ENCODE measurements around the gene CLGN. TPM values are rescaled to one million over a fixed set of nuclear protein-coding genes. Genes with fewer than 3 reads are reported as not detected.

The CLGN gene
- total RNA-seq, 1 experiment from 2014 or later: 10.7 TPM

- H3K9me3 Mint-ChIP-seq (ENCODE audit: unreplicated experiment): no peaks in the 10 kb centered on the region
- peak; percentile 10 for TF ChIP-seq CTCF (IDR thresholded peaks at IDR 0.05; ENCODE audit: unreplicated experiment)
- DNase-seq (ENCODE audit: unreplicated experiment): peak; percentile 26
- ChIA-PET CTCF (interaction anchor here (0.6 to 4.5 kb wide), 13 partner anchors 11 to 477 kb away, joined by 3 to 52 read pairs (median 4); partner anchors contain the start of genes CLGN and ELMOD2), POLR2A (interaction anchor here (0.6 to 4.5 kb wide), 34 partner anchors 8 to 1072 kb away, joined by 3 to 52 read pairs (median 4); partner anchors contain the start of genes CLGN, ELMOD2, MGST2 and TBC1D9)
- H3K27me3 Mint-ChIP-seq (ENCODE audit: insufficient read depth, unreplicated experiment): no peaks in the 10 kb centered on the region
- TSS peak; percentile 58 for BruUV-seq (replicated peaks)
- peaks cover 34% of the 10 kb centered on the region for H3K4me1 Mint-ChIP-seq (ENCODE audit: insufficient read depth, unreplicated experiment)
- H3K36me3 Mint-ChIP-seq (ENCODE audit: insufficient read depth, unreplicated experiment): no peaks in the 10 kb centered on the region
- intact Hi-C loops (cut with micrococcal nuclease): loop anchor here (1.0 to 5.0 kb wide), 3 partner anchors 54 to 384 kb away; partner anchors contain the start of genes CLGN, ELMOD2 and TBC1D9
- H3K27ac Mint-ChIP-seq (ENCODE audit: low read depth, unreplicated experiment): no peak overlapping the region
- H3K4me3 Mint-ChIP-seq (ENCODE audit: unreplicated experiment): no peak overlapping the region
Observed at GRCh38 chr4:140372751-140373327, 54.6 kb downstream of the CLGN start.

GRCh38 chr4:140368686-140369085 lies 58.8 kb downstream of the CLGN start:
- Mint-ChIP-seq H3K27ac (ENCODE audit: low read depth, unreplicated experiment) (no peak overlapping the region), H3K36me3 (ENCODE audit: insufficient read depth, unreplicated experiment) (no peaks in the 10 kb centered on the region), H3K27me3 (ENCODE audit: insufficient read depth, unreplicated experiment) (no peaks in the 10 kb centered on the region), H3K4me3 (ENCODE audit: unreplicated experiment) (no peak overlapping the region), H3K4me1 (ENCODE audit: insufficient read depth, unreplicated experiment) (no peaks in the 10 kb centered on the region), H3K9me3 (ENCODE audit: unreplicated experiment) (no peaks in the 10 kb centered on the region)
- CTCF ChIA-PET: interaction anchor here (0.6 to 2.9 kb wide), 10 partner anchors 9 to 482 kb away, joined by 3 to 32 read pairs (median 4); partner anchors contain the start of genes CLGN and ELMOD2
- TF ChIP-seq CTCF (IDR thresholded peaks at IDR 0.05; ENCODE audit: unreplicated experiment): no peak
- no TSS peak for BruUV-seq (replicated peaks)
- POLR2A ChIA-PET: interaction anchor here (0.6 to 2.9 kb wide), 3 partner anchors 137 to 703 kb away, joined by 3 to 11 read pairs (median 4); partner anchors contain the start of gene ELMOD2
- intact Hi-C loops (cut with micrococcal nuclease): no loop called here
- no peak for DNase-seq (ENCODE audit: unreplicated experiment)

- no peak for TF ChIP-seq CTCF (IDR thresholded peaks at IDR 0.05; ENCODE audit: unreplicated experiment)
- peak; percentile 45 for DNase-seq (ENCODE audit: unreplicated experiment)
- no peak overlapping the region for H3K27ac Mint-ChIP-seq (ENCODE audit: low read depth, unreplicated experiment)
- H3K36me3 Mint-ChIP-seq (ENCODE audit: insufficient read depth, unreplicated experiment): no peaks in the 10 kb centered on the region
- no TSS peak for BruUV-seq (replicated peaks)
- POLR2A ChIA-PET: interaction anchor here (2.9 kb wide), 1 partner anchor 156 kb away, joined by 11 read pairs; the partner anchor contains the start of gene ELMOD2
- intact Hi-C loops (cut with micrococcal nuclease): no loop called here
- CTCF ChIA-PET: interaction anchor here (0.6 to 2.9 kb wide), 10 partner anchors 8 to 668 kb away, joined by 3 to 32 read pairs (median 4); partner anchors contain the start of gene CLGN
- no peak overlapping the region for H3K4me3 Mint-ChIP-seq (ENCODE audit: unreplicated experiment)
- H3K9me3 Mint-ChIP-seq (ENCODE audit: unreplicated experiment): no peaks in the 10 kb centered on the region
- no peaks in the 10 kb centered on the region for H3K27me3 Mint-ChIP-seq (ENCODE audit: insufficient read depth, unreplicated experiment)
- no peaks in the 10 kb centered on the region for H3K4me1 Mint-ChIP-seq (ENCODE audit: insufficient read depth, unreplicated experiment)
Observed at GRCh38 chr4:140367738-140368137, 59.7 kb downstream of the CLGN start.

GRCh38 chr4:140363558-140363957 lies 63.9 kb downstream of the CLGN start:
- H3K36me3 Mint-ChIP-seq (ENCODE audit: insufficient read depth, unreplicated experiment): no peaks in the 10 kb centered on the region
- intact Hi-C loops (cut with micrococcal nuclease): no loop called here

More at GRCh38 chr4:140363558-140363957, 63.9 kb downstream of the CLGN start:
- no peaks in the 10 kb centered on the region for H3K9me3 Mint-ChIP-seq (ENCODE audit: unreplicated experiment)
- ChIA-PET POLR2A (interaction anchor here (1.1 to 5.0 kb wide), 3 partner anchors 10 to 246 kb away, joined by 4 to 31 read pairs (median 6); partner anchors contain the start of gene SCOC), CTCF (interaction anchor here (1.3 to 5.8 kb wide), 5 partner anchors 11 to 487 kb away, joined by 3 to 99 read pairs (median 15); partner anchors contain the start of gene SCOC)
- no peak for TF ChIP-seq CTCF (IDR thresholded peaks at IDR 0.05; ENCODE audit: unreplicated experiment)
- no peaks in the 10 kb centered on the region for H3K27me3 Mint-ChIP-seq (ENCODE audit: insufficient read depth, unreplicated experiment)
- no peak overlapping the region for H3K4me3 Mint-ChIP-seq (ENCODE audit: unreplicated experiment)
- no peak for DNase-seq (ENCODE audit: unreplicated experiment)
- H3K27ac Mint-ChIP-seq (ENCODE audit: low read depth, unreplicated experiment): no peak overlapping the region
- peaks cover 8% of the 10 kb centered on the region for H3K4me1 Mint-ChIP-seq (ENCODE audit: insufficient read depth, unreplicated experiment)
- BruUV-seq (replicated peaks): no TSS peak
